OCI-LY3 (cell line): ENCODE results near the gene GOSR2.

Source experiments
- H2AFZ ChIP-seq: fragments of 200-600, 300-600 bp; shearing (Covaris generic); 2 replicates; pipeline ENCODE4 v1.6.0; 2014; ENCODE audit warnings: antibody characterized with exemption, low read depth, low read length
- H3K27ac ChIP-seq: fragments of 200-600, 300-600 bp; sonication (generic); 2 replicates; pipeline ENCODE4 v1.5.1; 2014; ENCODE audit warnings: mild to moderate bottlenecking, low read length, moderate library complexity, mixed read lengths
- H3K27me3 ChIP-seq: fragments of 200-600, 300-600 bp; sonication (generic); 2 replicates; pipeline ENCODE4 v1.6.1; 2014; ENCODE audit warnings: low read depth, low read length, mixed read lengths
- H3K36me3 ChIP-seq: fragments of 200-600, 300-600 bp; sonication (generic); replicated peaks from 2 replicates; pipeline ENCODE3; 2014; ENCODE audit warnings: low read depth, low read length, mixed read lengths
- H3K4me1 ChIP-seq: fragments of 300-600, 200-600 bp; sonication (generic); 2 replicates; pipeline ENCODE4 v1.6.1; 2014; ENCODE audit warnings: low read length, mixed read lengths
- H3K4me2 ChIP-seq: fragments of 200-600, 300-600 bp; sonication (generic); 2 replicates; pipeline ENCODE4 v1.6.1; 2014; ENCODE audit warnings: low read length, mixed read lengths
- H3K4me3 ChIP-seq: fragments of 300-600, 200-600 bp; sonication (generic); 2 replicates; pipeline ENCODE4 v1.5.1; 2014; ENCODE audit warnings: antibody characterized with exemption, mild to moderate bottlenecking, low read length, moderate library complexity
- H3K79me2 ChIP-seq: fragments of 300-600, 200-600 bp; shearing (Covaris generic); 2 replicates; pipeline ENCODE4 v1.6.1; 2014; ENCODE audit warnings: mild to moderate bottlenecking, low read length, mixed read lengths
- H3K9ac ChIP-seq: fragments of 300-600, 200-600 bp; shearing (Covaris generic); 2 replicates; pipeline ENCODE4 v1.6.0; 2014; ENCODE audit warnings: mild to moderate bottlenecking, low read length, moderate library complexity
- H3K9me3 ChIP-seq: fragments of 200-600, 300-600 bp; shearing (Covaris generic); 2 replicates; pipeline ENCODE4 v1.6.1; 2014; ENCODE audit warnings: low read length, mixed read lengths; ENCODE audit not compliant: insufficient read depth
- H4K20me1 ChIP-seq: fragments of 200-600, 300-600 bp; sonication (generic); 2 replicates; pipeline ENCODE4 v1.6.1; 2016; ENCODE audit warnings: low read length, mixed read lengths; ENCODE audit not compliant: insufficient read depth
- CTCF ChIP-seq: fragments of 200-600, 300-600 bp; sonication (generic); IDR thresholded peaks from 2 replicates; pipeline ENCODE4 v1.5.1; 2014; ENCODE audit warnings: antibody characterized with exemption, low read length, low read depth
- EZH2phosphoT487 ChIP-seq: fragments of 200-600 bp; shearing (Covaris generic); IDR thresholded peaks from 2 replicates; pipeline ENCODE4 v1.6.1; 2018; ENCODE audit warnings: antibody characterized with exemption, mixed run types, low read depth

The GOSR2 gene

GRCh38 chr17:46974086-46974485, 51.1 kb downstream of the GOSR2 start:
- no peaks in the 10 kb centered on the region for H3K4me1 ChIP-seq
- H2AFZ ChIP-seq = no peak overlapping the region
- H3K9me3 ChIP-seq = no peaks in the 10 kb centered on the region
- no peak overlapping the region for H3K9ac ChIP-seq
- H3K4me3 ChIP-seq = no peak overlapping the region
- H3K79me2 ChIP-seq = no peaks in the 10 kb centered on the region
- H3K27ac ChIP-seq = no peak overlapping the region
- H3K4me2 ChIP-seq = no peak overlapping the region
- no peaks in the 10 kb centered on the region for H3K36me3 ChIP-seq
- H3K27me3 ChIP-seq = no peaks in the 10 kb centered on the region
- H4K20me1 ChIP-seq = no peaks in the 10 kb centered on the region
- TF ChIP-seq EZH2phosphoT487 (no peak), CTCF (no peak)

- H3K9me3 ChIP-seq = no peaks in the 10 kb centered on the region
- H3K79me2 ChIP-seq = no peaks in the 10 kb centered on the region
- H3K27ac ChIP-seq = no peak overlapping the region
- H2AFZ ChIP-seq = no peak overlapping the region
- H3K9ac ChIP-seq = no peak overlapping the region
- H3K4me1 ChIP-seq = no peaks in the 10 kb centered on the region
- no peak overlapping the region for H3K4me3 ChIP-seq
- no peak overlapping the region for H3K4me2 ChIP-seq
- H4K20me1 ChIP-seq = no peaks in the 10 kb centered on the region
- no peak for TF ChIP-seq EZH2phosphoT487
- TF ChIP-seq CTCF = no peak
- no peaks in the 10 kb centered on the region for H3K36me3 ChIP-seq
- no peaks in the 10 kb centered on the region for H3K27me3 ChIP-seq
Measured at GRCh38 chr17:46975287-46975686, 52.3 kb downstream of the GOSR2 start.

- Histone ChIP-seq H3K27me3 (no peaks in the 10 kb centered on the region), H3K79me2 (no peaks in the 10 kb centered on the region), H2AFZ (no peak overlapping the region), H3K36me3 (no peaks in the 10 kb centered on the region), H3K4me3 (no peak overlapping the region), H3K9me3 (no peaks in the 10 kb centered on the region), H3K27ac (no peak overlapping the region), H4K20me1 (no peaks in the 10 kb centered on the region), H3K4me2 (no peak overlapping the region), H3K4me1 (no peaks in the 10 kb centered on the region), H3K9ac (no peak overlapping the region)
- TF ChIP-seq CTCF = no peak
- no peak for TF ChIP-seq EZH2phosphoT487
Measured at GRCh38 chr17:46976626-46977270, 53.8 kb downstream of the GOSR2 start.

- H4K20me1 ChIP-seq = no peaks in the 10 kb centered on the region
- no peak overlapping the region for H3K4me3 ChIP-seq
- no peak overlapping the region for H2AFZ ChIP-seq
- no peaks in the 10 kb centered on the region for H3K4me1 ChIP-seq
- H3K79me2 ChIP-seq = no peaks in the 10 kb centered on the region
- H3K4me2 ChIP-seq = no peak overlapping the region
- no peaks in the 10 kb centered on the region for H3K36me3 ChIP-seq
- H3K9me3 ChIP-seq = no peaks in the 10 kb centered on the region
- no peaks in the 10 kb centered on the region for H3K27me3 ChIP-seq
- no peak overlapping the region for H3K27ac ChIP-seq
- no peak overlapping the region for H3K9ac ChIP-seq
- TF ChIP-seq CTCF (no peak), EZH2phosphoT487 (no peak)
Measured at GRCh38 chr17:46977348-46977747, 54.4 kb downstream of the GOSR2 start.
